GM18858 (cell line): ENCODE data around the gene ARL6IP1.
A peak's percentile ranks its signal among the peaks of the same experiment; 100 is the strongest.

ENCODE experiments used
- ATAC-seq: cut with Tn5 transposase; IDR thresholded peaks from one replicate; pipeline ENCODE4 v1.9.1; 2021; ENCODE audit not compliant: unreplicated experiment

ARL6IP1 gene

GRCh38 chr16:18801145-18801972 lies at the start of gene ARL6IP1:
TSS of gene ARL6IP1 (minus strand) at chr16:18801549. CDS start at chr16:18801466, 83 bp downstream.
- ATAC-seq: peak; percentile 87

- ATAC-seq: no peak
These were observed 45.1 kb upstream of the ARL6IP1 start for GRCh38 chr16:18846416-18846815.

GRCh38 chr16:18842565-18842964 lies 41.2 kb upstream of the ARL6IP1 start:
- ATAC-seq: no peak

GRCh38 chr16:18841833-18842525 lies 40.6 kb upstream of the ARL6IP1 start:
- no peak for ATAC-seq

GRCh38 chr16:18839555-18839954 lies 38.2 kb upstream of the ARL6IP1 start:
- no peak for ATAC-seq

- no peak for ATAC-seq
These were observed 35.4 kb upstream of the ARL6IP1 start for GRCh38 chr16:18836702-18837101.

GRCh38 chr16:18834864-18835263 lies 33.5 kb upstream of the ARL6IP1 start:
- no peak for ATAC-seq

- ATAC-seq: no peak
These were observed 32.6 kb upstream of the ARL6IP1 start for GRCh38 chr16:18833707-18834505.

- ATAC-seq: no peak
These were observed 31.3 kb upstream of the ARL6IP1 start for GRCh38 chr16:18832613-18833012.

- ATAC-seq: no peak
These were observed 30.7 kb upstream of the ARL6IP1 start for GRCh38 chr16:18832006-18832405.

GRCh38 chr16:18829251-18829650 lies 27.9 kb upstream of the ARL6IP1 start:
- no peak for ATAC-seq

GRCh38 chr16:18827890-18828289 lies 26.5 kb upstream of the ARL6IP1 start:
- no peak for ATAC-seq

GRCh38 chr16:18816286-18816685 lies 14.9 kb upstream of the ARL6IP1 start:
- no peak for ATAC-seq

- no peak for ATAC-seq
These were observed 10.6 kb upstream of the ARL6IP1 start for GRCh38 chr16:18811925-18812324.

- ATAC-seq: no peak
These were observed 7.8 kb upstream of the ARL6IP1 start for GRCh38 chr16:18809165-18809564.

- ATAC-seq: no peak
These were observed 4.0 kb upstream of the ARL6IP1 start for GRCh38 chr16:18805257-18805773.

GRCh38 chr16:18804540-18804939 lies 3.2 kb upstream of the ARL6IP1 start:
- ATAC-seq: no peak

GRCh38 chr16:18803569-18804462 lies 2.5 kb upstream of the ARL6IP1 start:
- ATAC-seq: no peak

- no peak for ATAC-seq
These were observed 1.5 kb upstream of the ARL6IP1 start for GRCh38 chr16:18802767-18803343.

GRCh38 chr16:18800775-18801144 lies 589 bp downstream of the ARL6IP1 start:
- no peak for ATAC-seq
